Caco-2 (cell line): Measurements from ENCODE around the gene USP13. TPM values are rescaled to one million over a fixed set of nuclear protein-coding genes. Genes with fewer than 3 reads are reported as not detected.

Experiments
- BruUV-seq: library from RNA; stranded (reverse); fragments of 400-500 nt; replicated peaks from 2 replicates; lab custom pipeline; 2021; lab: Mats Ljungman, UMichigan
- CTCF ChIA-PET: fragments of 300-600 bp; sonication (Branson Sonifier 250); formaldehyde crosslinking; loops from one replicate; lab custom pipeline; 2022; ENCODE audit warnings: antibody characterized with exemption; lab: Charles Lee
- POLR2A ChIA-PET: fragments of 300-600 bp; sonication (Branson Sonifier 250); formaldehyde crosslinking; loops from one replicate; lab custom pipeline; 2022; ENCODE audit warnings: antibody characterized with exemption; lab: Charles Lee
- DNase-seq, 2 experiments: peaks; one replicate each; pipeline versions ENCODE4 v3.0.0 to v3.0.0-alpha.2; 2020 to 2022
- H3K27me3 ChIP-seq: replicated peaks from 2 replicates; pipeline ENCODE4 v1.6.0; 2011; ENCODE audit warnings: low read length; ENCODE audit not compliant: control insufficient read depth, insufficient read depth
- H3K36me3 ChIP-seq: 2 replicates; pipeline ENCODE4 v1.5.1; 2011; ENCODE audit warnings: low read length; ENCODE audit not compliant: control insufficient read depth, insufficient read depth
- H3K4me1 ChIP-seq: fragments of 250-450 bp; sonication (Bioruptor Pico); 2 replicates; pipeline ENCODE4 v1.5.1; 2020; ENCODE audit warnings: mild to moderate bottlenecking
- H3K4me3 ChIP-seq: 2 replicates; pipeline ENCODE4 v1.5.1; 2011; ENCODE audit warnings: low read depth, mild to moderate bottlenecking, control low read depth, low read length
- H3K9me3 ChIP-seq: fragments of 250-450 bp; sonication (Bioruptor Pico); 2 replicates; pipeline ENCODE4 v1.5.1; 2020; ENCODE audit warnings: mild to moderate bottlenecking, moderate library complexity
- H3K27ac Mint-ChIP-seq: one replicate; pipeline ENCODE4 v1.8.0; 2022; ENCODE audit warnings: mixed read lengths; ENCODE audit not compliant: unreplicated experiment
- H3K27me3 Mint-ChIP-seq: one replicate; pipeline ENCODE4 v1.8.0; 2022; ENCODE audit warnings: mixed read lengths; ENCODE audit not compliant: insufficient read depth, unreplicated experiment
- H3K36me3 Mint-ChIP-seq: one replicate; pipeline ENCODE4 v1.8.0; 2022; ENCODE audit warnings: mild to moderate bottlenecking, mixed read lengths; ENCODE audit not compliant: insufficient read depth, unreplicated experiment
- H3K4me1 Mint-ChIP-seq: one replicate; pipeline ENCODE4 v1.8.0; 2022; ENCODE audit warnings: low read depth, mixed read lengths; ENCODE audit not compliant: unreplicated experiment
- H3K4me3 Mint-ChIP-seq: one replicate; pipeline ENCODE4 v1.8.0; 2022; ENCODE audit warnings: mild to moderate bottlenecking, moderate library complexity, mixed read lengths; ENCODE audit not compliant: unreplicated experiment
- H3K9me3 Mint-ChIP-seq: one replicate; pipeline ENCODE4 v1.8.0; 2022; ENCODE audit warnings: mixed read lengths; ENCODE audit not compliant: unreplicated experiment
- intact Hi-C: fragments of 100-400 bp; cut with micrococcal nuclease; formaldehyde crosslinking; loops from one replicate; pipeline ENCODE4 v1.10.0; 2022; ENCODE audit not compliant: unreplicated experiment
- total RNA-seq: library from RNA; stranded (reverse); gene quantifications from 2 replicates; pipeline ENCODE4 v1.2.3, GENCODE V29; 2022
- TF ChIP-seq, protein P1 (sequence below), 2 experiments: fragments of 200-600 bp in 1 of 2; IDR thresholded peaks; 1 replicate in 1 of 2; 2 replicates in 1 of 2; pipeline versions ENCODE4 v1.5.1 to v1.8.0; 2011 to 2022; ENCODE audit warnings: antibody characterized with exemption in 1 of 2, control low read depth in 1 of 2, inconsistent platforms in 1 of 2, low read depth in 1 of 2, low read length in 1 of 2, mild to moderate bottlenecking in 1 of 2, moderate library complexity in 1 of 2; ENCODE audit not compliant: insufficient read depth in 1 of 2, severe bottlenecking in 1 of 2, unreplicated experiment in 1 of 2

The USP13 gene
- total RNA-seq, 1 experiment from 2014 or later = 16.2 TPM

GRCh38 chr3:179769411-179770247 lies 116.8 kb downstream of the USP13 start:
- no peaks in the 10 kb centered on the region for H3K27me3 Mint-ChIP-seq
- peaks cover 25% of the 10 kb centered on the region for H3K36me3 Mint-ChIP-seq
- no peak overlapping the region for H3K27ac Mint-ChIP-seq
- CTCF ChIA-PET = no interaction called here
- POLR2A ChIA-PET = no interaction called here
- H3K4me3 Mint-ChIP-seq = no peak overlapping the region
- H3K4me1 ChIP-seq = no peaks in the 10 kb centered on the region
- DNase-seq = no peak
- H3K9me3 Mint-ChIP-seq = no peaks in the 10 kb centered on the region
- H3K4me3 ChIP-seq = no peak overlapping the region
- no peaks in the 10 kb centered on the region for H3K4me1 Mint-ChIP-seq
- no peaks in the 10 kb centered on the region for H3K27me3 ChIP-seq
- no TSS peak for BruUV-seq
- H3K36me3 ChIP-seq = no peaks in the 10 kb centered on the region
- TF ChIP-seq, protein P1, sequence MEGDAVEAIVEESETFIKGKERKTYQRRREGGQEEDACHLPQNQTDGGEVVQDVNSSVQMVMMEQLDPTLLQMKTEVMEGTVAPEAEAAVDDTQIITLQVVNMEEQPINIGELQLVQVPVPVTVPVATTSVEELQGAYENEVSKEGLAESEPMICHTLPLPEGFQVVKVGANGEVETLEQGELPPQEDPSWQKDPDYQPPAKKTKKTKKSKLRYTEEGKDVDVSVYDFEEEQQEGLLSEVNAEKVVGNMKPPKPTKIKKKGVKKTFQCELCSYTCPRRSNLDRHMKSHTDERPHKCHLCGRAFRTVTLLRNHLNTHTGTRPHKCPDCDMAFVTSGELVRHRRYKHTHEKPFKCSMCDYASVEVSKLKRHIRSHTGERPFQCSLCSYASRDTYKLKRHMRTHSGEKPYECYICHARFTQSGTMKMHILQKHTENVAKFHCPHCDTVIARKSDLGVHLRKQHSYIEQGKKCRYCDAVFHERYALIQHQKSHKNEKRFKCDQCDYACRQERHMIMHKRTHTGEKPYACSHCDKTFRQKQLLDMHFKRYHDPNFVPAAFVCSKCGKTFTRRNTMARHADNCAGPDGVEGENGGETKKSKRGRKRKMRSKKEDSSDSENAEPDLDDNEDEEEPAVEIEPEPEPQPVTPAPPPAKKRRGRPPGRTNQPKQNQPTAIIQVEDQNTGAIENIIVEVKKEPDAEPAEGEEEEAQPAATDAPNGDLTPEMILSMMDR (IDR thresholded peaks at IDR 0.05; ENCODE audit: insufficient read depth in 1 of 2, low read depth in 1 of 2, low read length in 1 of 2, severe bottlenecking in 1 of 2, unreplicated experiment in 1 of 2) = no peak
- intact Hi-C loops = loop anchor here (2.0 to 5.0 kb wide), 3 partner anchors 43 to 825 kb away; no protein-coding TSS in a partner anchor
- no peaks in the 10 kb centered on the region for H3K9me3 ChIP-seq

DNA sequence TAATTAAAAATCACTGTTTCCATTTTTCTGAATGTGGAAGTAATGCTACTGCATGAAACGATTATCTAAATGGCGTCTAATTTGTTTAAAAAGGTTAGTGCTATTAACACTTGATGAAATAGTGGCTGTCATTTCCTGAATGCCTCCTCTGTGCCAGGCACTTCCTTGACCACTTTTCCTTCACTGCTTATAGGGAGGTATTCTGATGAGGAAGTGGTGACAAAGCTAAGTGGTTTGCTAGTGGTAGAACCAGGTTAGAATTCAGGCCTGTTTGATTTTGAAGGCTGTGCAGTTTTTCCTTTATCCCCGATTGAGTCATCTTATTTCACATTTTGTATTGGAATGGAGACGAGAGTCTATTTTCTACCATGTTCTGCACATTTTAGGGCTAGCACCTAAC lies 119.0 kb downstream of the USP13 start:
- ChIA-PET CTCF (no interaction called here), POLR2A (no interaction called here)
- Mint-ChIP-seq H3K27me3 (no peaks in the 10 kb centered on the region), H3K27ac (no peak overlapping the region), H3K4me1 (peaks cover 5% of the 10 kb centered on the region), H3K9me3 (no peaks in the 10 kb centered on the region), H3K4me3 (no peak overlapping the region), H3K36me3 (peaks cover 32% of the 10 kb centered on the region)
- Histone ChIP-seq H3K4me3 (no peak overlapping the region), H3K9me3 (peaks cover 7% of the 10 kb centered on the region; the same call in 1 of the 2 replicates), H3K4me1 (peaks cover 9% of the 10 kb centered on the region), H3K36me3 (peaks cover 1% of the 10 kb centered on the region), H3K27me3 (no peaks in the 10 kb centered on the region)
- no TSS peak for BruUV-seq
- intact Hi-C loops = no loop called here
- TF ChIP-seq, protein P1 (IDR thresholded peaks at IDR 0.05; ENCODE audit: insufficient read depth in 1 of 2, low read depth in 1 of 2, low read length in 1 of 2, severe bottlenecking in 1 of 2, unreplicated experiment in 1 of 2) = no peak
- DNase-seq = no peak

DNA sequence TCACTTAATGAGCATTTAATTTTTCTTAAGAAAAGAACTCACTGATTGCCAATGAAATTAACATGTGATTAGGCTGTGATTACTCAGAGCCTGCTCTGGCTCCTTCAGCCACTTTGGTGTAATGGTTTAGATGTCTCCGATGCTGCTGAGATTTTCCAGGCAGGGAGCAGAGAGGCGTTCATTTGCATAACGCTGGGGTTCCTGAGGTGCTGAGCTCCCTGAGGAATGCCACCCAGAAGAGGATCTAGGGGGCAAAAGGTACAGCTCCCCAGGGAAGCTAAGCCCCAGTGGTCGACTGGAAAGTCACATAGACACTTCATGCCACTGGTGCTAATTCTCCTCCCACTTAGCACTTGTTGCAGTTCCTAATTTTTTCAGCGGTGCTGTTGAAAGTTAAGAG lies 119.5 kb downstream of the USP13 start:
- Histone ChIP-seq H3K4me1 (peaks cover 14% of the 10 kb centered on the region), H3K36me3 (peaks cover 1% of the 10 kb centered on the region), H3K9me3 (peaks cover 7% of the 10 kb centered on the region; the same call in 1 of the 2 replicates), H3K4me3 (no peak overlapping the region), H3K27me3 (no peaks in the 10 kb centered on the region)
- no peak for DNase-seq
- no peak overlapping the region for H3K4me3 Mint-ChIP-seq
- intact Hi-C loops = no loop called here
- no TSS peak for BruUV-seq
- ChIA-PET CTCF (no interaction called here), POLR2A (no interaction called here)
- no peaks in the 10 kb centered on the region for H3K27me3 Mint-ChIP-seq
- peaks cover 5% of the 10 kb centered on the region for H3K4me1 Mint-ChIP-seq
- H3K27ac Mint-ChIP-seq = no peak overlapping the region
- H3K9me3 Mint-ChIP-seq = no peaks in the 10 kb centered on the region
- H3K36me3 Mint-ChIP-seq = peaks cover 35% of the 10 kb centered on the region
- TF ChIP-seq, protein P1 (IDR thresholded peaks at IDR 0.05; ENCODE audit: insufficient read depth in 1 of 2, low read depth in 1 of 2, low read length in 1 of 2, severe bottlenecking in 1 of 2, unreplicated experiment in 1 of 2) = no peak
